H1 (cell line): Measurements from ENCODE around the gene BCL2. TPM values are rescaled to one million over a fixed set of nuclear protein-coding genes. Genes with fewer than 3 reads are reported as not detected.

ENCODE experiments used
- polyA plus RNA-seq, 7 experiments: library from polyadenylated mRNA; depleted of rRNA in 3 of 7; stranded (reverse) in 5 of 7; unstranded in 2 of 7; fragments of >200 nt in 5 of 7; fragments of 200-250 nt in 2 of 7; gene quantifications; 1 replicate in 5 of 7; 2 replicates in 1 of 7; 4 replicates in 1 of 7; pipeline versions ENCODE4 v1.2.1 to v1.2.3, GENCODE V29; 2011 to 2013; ENCODE audit warnings: missing spikeins in 2 of 7, mixed read lengths in 2 of 7
- total RNA-seq: library from RNA; stranded (reverse); fragmentation: NEBNext Ultra II Directional; extraction: Animal tissue kit (Norgen Biotek cat#: 25700); gene quantifications from 2 replicates; pipeline ENCODE4 v1.2.1, GENCODE V29; 2021
- TF ChIP-seq, protein P1 (sequence below): fragments of 300-600 bp; sonication (generic); IDR thresholded peaks from 2 replicates; pipeline ENCODE4 v1.7.1; 2012; ENCODE audit warnings: low read length, moderate library complexity, mild to moderate bottlenecking, inconsistent platforms; ENCODE audit not compliant: insufficient replicate concordance

BCL2 gene
- total and polyA plus RNA-seq, 2 of the 8 experiments (the other 6 are each of a cell fraction or from before 2014, with no cell fraction given), result 0.59 to 4.5 TPM

DNA sequence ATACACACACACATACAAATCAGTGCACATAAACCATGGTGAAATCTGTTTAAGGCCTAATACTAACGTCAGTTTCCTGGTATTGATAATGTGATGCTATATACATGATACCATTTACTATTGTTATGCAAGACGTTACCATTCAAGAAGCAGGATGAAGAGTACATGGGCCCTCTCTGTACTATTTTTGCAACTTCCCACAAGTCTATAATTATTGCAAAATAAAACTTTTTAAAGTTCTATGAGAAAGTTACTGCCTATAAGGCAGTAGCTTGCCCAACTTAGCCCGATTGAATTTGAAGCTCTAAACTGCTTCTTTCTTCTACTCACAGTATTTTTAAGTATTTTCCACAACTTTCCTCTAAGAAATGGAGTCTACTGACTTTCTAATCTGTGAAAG, 74.0 kb downstream of the BCL2 start (continued):
- TF ChIP-seq, protein P1, sequence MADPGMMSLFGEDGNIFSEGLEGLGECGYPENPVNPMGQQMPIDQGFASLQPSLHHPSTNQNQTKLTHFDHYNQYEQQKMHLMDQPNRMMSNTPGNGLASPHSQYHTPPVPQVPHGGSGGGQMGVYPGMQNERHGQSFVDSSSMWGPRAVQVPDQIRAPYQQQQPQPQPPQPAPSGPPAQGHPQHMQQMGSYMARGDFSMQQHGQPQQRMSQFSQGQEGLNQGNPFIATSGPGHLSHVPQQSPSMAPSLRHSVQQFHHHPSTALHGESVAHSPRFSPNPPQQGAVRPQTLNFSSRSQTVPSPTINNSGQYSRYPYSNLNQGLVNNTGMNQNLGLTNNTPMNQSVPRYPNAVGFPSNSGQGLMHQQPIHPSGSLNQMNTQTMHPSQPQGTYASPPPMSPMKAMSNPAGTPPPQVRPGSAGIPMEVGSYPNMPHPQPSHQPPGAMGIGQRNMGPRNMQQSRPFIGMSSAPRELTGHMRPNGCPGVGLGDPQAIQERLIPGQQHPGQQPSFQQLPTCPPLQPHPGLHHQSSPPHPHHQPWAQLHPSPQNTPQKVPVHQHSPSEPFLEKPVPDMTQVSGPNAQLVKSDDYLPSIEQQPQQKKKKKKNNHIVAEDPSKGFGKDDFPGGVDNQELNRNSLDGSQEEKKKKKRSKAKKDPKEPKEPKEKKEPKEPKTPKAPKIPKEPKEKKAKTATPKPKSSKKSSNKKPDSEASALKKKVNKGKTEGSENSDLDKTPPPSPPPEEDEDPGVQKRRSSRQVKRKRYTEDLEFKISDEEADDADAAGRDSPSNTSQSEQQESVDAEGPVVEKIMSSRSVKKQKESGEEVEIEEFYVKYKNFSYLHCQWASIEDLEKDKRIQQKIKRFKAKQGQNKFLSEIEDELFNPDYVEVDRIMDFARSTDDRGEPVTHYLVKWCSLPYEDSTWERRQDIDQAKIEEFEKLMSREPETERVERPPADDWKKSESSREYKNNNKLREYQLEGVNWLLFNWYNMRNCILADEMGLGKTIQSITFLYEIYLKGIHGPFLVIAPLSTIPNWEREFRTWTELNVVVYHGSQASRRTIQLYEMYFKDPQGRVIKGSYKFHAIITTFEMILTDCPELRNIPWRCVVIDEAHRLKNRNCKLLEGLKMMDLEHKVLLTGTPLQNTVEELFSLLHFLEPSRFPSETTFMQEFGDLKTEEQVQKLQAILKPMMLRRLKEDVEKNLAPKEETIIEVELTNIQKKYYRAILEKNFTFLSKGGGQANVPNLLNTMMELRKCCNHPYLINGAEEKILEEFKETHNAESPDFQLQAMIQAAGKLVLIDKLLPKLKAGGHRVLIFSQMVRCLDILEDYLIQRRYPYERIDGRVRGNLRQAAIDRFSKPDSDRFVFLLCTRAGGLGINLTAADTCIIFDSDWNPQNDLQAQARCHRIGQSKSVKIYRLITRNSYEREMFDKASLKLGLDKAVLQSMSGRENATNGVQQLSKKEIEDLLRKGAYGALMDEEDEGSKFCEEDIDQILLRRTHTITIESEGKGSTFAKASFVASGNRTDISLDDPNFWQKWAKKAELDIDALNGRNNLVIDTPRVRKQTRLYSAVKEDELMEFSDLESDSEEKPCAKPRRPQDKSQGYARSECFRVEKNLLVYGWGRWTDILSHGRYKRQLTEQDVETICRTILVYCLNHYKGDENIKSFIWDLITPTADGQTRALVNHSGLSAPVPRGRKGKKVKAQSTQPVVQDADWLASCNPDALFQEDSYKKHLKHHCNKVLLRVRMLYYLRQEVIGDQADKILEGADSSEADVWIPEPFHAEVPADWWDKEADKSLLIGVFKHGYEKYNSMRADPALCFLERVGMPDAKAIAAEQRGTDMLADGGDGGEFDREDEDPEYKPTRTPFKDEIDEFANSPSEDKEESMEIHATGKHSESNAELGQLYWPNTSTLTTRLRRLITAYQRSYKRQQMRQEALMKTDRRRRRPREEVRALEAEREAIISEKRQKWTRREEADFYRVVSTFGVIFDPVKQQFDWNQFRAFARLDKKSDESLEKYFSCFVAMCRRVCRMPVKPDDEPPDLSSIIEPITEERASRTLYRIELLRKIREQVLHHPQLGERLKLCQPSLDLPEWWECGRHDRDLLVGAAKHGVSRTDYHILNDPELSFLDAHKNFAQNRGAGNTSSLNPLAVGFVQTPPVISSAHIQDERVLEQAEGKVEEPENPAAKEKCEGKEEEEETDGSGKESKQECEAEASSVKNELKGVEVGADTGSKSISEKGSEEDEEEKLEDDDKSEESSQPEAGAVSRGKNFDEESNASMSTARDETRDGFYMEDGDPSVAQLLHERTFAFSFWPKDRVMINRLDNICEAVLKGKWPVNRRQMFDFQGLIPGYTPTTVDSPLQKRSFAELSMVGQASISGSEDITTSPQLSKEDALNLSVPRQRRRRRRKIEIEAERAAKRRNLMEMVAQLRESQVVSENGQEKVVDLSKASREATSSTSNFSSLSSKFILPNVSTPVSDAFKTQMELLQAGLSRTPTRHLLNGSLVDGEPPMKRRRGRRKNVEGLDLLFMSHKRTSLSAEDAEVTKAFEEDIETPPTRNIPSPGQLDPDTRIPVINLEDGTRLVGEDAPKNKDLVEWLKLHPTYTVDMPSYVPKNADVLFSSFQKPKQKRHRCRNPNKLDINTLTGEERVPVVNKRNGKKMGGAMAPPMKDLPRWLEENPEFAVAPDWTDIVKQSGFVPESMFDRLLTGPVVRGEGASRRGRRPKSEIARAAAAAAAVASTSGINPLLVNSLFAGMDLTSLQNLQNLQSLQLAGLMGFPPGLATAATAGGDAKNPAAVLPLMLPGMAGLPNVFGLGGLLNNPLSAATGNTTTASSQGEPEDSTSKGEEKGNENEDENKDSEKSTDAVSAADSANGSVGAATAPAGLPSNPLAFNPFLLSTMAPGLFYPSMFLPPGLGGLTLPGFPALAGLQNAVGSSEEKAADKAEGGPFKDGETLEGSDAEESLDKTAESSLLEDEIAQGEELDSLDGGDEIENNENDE, result no peak
